HuH-7 (cell line): Measurements from ENCODE around the gene GOLGA7B.

Experiments used
- DNase-seq: peaks from one replicate; pipeline ENCODE4 v3.0.0; 2011; ENCODE audit warnings: low spot score

The GOLGA7B gene

DNA sequence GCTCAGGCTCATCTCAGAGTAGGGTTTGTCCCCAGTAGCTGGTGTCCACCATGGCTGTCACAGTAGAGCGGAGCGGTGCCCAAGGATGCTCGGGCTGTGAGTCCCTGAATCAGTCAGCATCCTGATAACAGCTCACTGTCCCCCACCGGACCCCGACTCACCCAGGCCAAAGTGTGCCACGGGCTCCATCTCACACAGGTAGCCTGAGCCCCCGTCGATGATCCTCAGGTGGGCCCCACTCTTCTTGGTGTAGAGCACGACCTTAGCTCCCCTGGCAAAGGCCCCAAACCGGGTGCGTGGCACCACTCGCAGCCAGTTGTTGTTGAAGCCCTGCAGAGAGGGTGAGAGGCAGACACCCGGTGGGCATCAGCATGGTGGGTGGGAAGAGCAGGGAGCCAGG is 45.4 kb downstream of the GOLGA7B start:
- no peak for DNase-seq

DNA sequence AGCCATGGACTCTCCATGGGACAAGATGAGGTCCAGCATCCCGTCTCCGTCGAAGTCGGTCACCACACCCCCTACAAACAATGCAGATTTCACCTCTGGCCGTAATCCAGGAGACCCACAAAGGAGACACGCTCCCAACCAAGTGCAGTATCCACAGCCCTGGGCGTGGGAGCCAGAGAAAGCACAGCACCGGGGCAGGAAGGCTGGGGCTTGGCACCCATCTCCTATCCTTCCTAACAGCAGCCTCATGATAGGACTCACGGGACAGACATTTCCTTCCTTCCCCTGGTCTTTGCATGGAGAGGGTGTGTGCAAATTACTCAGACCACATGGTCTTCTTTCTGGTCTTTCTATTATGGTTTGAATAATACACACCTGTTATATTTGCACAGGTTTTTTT is 46.3 kb downstream of the GOLGA7B start:
- DNase-seq = no peak

DNA sequence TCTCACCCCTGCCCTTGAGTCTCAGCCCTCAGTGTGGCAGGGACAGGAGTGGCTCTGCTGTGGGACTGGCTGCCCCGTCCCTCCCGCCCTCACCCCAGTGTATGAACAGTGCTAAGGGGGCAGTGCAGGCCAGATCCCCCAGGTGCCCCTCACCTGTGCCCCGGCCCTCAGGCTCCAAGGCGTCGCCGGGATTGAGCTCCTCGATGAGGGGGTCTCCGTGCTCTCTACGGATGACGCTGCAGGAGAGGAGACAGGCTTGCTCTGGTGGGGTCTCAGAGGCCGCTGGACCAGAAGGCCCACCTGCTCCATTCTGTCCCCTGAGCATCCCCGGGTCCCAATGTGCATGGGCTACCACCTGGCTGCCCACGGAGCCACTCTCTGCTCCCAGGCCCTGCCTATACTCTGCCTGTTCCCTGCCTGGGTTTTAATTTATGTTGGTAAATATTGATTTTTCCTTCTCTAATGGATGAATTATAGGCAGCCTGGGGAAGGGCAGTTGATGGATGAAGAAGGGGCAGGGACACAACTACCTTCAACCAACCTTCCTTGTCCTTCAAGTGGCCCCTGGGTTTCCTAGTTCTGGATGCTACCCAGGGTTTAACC is 47.2 kb downstream of the GOLGA7B start:
- DNase-seq = no peak

DNA sequence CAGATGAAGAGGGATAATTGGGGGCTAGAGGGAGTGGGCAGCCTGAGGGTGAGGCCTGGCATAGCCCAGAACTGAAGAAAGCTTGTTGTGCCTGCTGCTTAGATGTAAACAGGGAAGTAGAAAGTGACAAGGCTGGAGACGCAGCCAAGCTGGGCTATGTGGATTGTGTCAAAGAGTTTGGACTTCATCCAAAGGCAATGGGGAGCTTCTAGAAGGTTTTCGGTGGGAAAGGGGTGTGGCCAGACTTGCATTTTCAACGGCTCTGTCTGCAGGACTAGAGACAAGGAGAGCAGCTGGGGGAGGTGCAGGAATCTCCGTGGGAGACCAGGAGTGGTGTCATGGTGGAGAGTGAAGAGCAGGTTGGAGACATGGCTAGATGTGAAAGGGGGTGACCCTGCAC is 48.8 kb downstream of the GOLGA7B start:
- DNase-seq = no peak

DNA sequence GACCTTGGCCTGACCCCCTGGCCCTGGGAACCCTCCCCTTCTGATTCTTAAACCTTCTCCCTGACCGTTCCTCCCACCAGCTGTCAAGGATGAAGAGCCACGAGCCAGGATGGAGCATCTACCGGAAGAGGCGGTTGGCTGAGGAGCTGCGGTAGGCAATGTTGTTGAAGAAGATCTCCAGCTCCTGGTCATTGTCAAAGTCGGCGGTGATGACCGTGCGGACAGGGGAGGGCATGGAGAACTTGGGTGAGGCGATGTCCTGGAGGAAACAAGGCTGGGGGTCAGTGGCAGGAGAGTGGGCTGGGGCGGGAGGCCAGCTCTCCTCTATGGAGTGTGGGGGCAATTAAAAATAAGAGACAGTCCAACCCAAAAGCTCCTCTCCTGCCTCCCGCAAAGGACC is 51.7 kb downstream of the GOLGA7B start:
- DNase-seq = no peak

DNA sequence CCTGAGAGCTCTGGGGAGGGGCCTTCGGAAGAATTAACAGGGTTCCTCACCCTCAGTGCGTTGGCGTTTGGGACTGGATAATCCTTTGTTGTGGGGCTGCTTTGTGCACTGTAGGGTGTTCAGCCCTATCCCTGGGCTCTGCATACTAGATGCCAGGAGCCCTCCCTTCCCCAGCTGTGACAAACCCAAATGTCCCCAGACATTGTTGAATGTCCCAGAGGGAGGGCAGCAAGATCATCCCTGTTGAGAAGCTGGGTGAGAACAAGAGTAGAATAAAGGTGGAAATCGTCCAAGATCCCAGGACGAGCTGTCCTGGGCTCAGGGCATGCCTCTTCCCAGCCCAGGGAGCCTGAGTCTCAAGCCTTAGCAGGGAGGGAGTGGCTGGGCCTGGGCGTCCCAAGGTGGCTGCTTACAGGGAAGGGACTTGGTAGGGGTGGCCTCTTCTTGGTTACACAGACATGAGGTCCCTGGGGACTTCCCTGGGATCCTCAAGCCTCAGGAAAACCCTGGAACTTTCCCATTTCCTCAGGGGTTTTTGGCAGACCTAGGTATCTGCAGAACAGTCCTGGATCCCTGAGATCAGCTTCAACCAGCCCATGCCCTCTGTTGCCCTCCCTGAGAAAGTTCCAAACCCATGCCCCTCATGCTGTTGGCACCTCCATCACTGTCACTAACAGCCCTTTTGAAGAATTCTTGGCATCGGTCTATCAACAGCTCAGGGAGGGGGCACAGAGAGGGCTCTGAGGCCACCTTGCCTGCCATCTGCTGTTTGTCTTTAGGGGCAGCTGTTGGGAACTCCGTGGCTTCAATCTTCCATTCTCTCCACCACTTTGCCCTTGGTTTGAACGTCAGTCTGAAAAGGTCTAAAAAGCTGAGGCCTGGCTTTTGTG is 53.7 kb downstream of the GOLGA7B start:
- no peak for DNase-seq

DNA sequence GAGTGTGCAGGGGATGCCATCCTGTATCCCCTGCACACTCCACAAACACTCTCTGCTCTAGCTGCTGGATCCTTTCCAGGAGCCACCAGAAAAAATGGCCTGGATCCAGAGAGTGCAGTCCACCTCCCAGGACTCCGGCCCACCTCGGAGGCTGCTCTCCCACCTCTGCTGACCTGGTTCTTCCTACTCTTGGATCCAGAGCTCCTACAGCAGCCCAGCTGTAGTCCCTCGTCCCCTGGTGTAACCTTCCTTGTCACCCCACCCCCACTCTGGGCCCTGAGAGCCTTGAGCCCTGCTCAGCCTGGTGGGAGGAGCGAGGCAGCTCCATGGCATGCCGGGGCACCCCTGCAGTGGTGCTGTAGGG is 54.4 kb downstream of the GOLGA7B start:
- no peak for DNase-seq

DNA sequence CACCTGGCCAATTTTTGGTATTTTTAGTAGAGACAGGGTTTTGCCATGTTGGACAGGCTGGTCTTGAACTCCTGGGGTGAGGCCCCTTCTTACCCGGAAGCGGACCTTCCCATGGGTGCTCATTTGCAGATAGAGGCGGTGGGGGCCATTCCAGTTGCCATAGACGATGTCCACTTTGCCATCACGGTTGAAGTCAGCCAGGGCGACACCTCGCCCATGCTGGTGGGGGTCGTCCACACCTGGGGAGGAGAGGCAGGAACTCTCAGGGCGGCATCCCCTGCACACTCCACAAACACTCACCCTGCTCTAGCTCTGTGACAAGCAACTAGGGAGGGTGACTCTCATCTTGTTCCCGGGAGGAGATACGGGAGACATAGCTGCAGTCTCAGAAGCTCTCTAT is 54.9 kb downstream of the GOLGA7B start:
- no peak for DNase-seq

DNA sequence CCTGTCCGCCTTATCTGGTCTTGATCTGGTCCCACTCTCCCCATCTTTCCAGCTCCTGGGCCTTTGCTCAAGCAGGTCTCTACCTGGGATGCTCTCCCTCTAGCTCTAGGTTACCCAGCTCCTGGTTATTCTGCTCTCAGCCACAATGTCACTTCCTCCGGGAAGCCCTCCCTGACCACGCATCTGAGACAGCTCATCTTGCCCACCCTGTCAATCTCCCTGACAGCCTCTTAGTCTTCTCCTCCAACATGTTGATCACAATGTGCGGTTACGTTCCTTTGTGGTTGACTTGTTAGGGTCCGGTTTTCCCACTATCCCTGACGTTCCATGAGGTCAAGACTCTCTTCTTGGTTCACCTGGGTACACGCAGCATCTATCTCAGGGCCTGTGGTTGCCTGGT is 55.6 kb downstream of the GOLGA7B start:
- no peak for DNase-seq

DNA sequence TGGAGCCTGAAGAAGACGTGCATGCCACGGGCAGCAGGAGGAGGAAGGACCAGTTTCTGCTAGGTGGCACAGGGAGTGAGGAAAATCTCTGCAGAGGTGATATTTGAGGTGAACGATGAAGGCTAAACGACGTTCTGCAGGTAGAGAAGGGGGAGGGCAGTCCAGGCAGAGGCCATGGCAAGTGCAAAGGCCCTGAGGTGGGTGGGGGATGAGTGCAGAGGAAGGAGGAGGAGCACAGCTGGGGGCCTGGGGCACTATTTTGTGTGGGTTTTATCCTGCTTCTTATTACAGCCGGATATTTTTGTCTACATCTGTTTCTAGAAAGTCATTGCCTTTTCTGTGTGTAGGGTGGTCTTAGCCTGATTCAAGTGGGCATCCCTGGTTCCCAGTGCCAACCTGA is 57.6 kb downstream of the GOLGA7B start:
- no peak for DNase-seq

DNA sequence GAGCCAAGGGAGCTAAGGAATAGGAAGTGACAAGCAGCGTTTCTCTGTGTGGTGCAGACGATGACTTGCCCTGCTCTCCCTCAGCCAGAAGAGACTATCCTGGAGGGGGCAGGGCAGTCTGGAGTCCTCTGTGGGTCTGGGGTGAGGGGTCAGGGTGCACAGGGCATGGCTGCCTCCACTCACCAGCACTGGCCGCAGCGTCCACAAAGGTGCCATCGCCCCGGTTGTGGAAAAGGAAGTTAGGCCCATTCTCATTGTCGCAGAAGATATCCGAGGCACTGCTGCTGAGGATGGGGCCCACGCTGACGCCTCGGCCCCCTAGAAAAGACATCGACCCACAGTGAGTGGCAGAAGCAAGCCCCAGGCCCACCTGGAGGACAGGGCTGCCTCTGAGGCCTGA is 58.2 kb downstream of the GOLGA7B start:
- no peak for DNase-seq

DNA sequence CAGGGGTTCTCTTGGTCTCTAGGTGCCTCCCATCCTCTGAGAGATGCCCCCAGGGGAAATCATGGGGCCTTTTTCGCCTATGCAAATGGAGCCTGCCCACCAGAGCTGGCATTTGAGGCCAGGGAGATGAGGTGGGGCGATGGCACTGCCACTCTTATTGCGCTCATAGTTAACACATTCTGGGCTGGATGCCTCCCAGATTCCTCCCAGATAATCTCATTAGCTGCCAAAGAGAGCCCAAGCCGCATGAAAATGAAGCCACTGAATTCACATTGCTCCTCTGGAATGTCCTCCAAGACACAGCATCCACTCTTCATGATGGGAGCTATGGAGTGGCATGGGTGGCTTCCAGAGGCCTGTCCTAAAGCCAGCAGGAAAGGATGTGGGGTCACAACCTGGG is 61.0 kb downstream of the GOLGA7B start:
- DNase-seq = no peak

DNA sequence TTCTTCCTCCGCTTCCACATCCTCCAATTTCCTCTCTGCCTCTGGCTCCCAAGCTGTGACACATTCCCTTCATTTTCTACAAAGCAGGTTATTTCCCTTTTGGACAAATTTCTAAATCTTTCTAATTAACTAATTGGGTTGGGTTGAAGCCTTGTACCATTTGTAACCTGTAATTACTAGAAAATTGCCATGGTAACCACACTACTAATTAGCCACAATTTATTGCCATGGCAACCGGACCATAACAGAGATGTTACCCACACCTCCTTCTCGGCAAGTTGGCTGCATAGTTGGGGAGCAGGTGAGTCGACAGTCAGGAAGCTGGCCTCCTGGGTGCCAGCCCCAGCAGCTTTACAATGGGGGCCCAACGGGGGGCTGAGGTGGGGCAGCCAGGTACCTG is 61.6 kb downstream of the GOLGA7B start:
- no peak for DNase-seq

DNA sequence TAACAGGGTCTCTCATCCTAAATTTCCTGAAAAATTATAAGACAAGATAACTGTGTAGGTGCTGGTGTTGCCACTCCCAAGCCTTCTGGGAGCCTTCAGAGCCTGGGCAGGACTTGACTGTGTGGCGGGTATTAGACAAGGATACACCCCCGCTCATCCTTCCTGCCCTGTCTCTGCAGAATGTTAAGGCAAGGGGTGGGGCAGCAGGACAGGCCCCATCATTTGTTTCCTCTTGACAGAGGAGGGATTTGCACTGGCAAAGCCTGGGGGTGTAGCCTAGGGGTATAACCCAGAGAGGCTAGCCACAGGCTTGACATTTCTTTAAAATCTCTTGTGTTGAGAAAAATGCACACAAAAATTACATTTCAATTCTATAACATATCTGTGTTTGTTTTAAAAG is 63.5 kb downstream of the GOLGA7B start:
- DNase-seq = no peak

DNA sequence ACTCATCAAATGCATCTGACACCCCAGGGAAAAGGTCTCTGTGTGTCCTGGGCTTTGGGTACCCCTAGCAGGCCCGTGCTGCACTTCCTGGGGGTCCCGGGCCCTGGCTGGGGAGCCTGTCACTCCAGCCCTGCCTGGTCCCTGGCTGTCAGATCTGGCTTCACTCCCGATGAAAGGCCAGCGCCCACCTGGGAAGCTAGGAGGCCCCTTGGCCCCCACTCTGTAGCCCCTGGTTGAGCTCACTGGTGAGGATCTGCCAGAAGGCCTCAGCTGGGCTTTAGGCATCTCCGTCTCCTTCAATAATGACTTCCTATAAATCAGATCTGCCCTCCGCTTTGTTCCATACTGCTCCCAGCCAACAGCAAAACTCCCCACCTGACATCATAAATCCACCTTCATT is 64.0 kb downstream of the GOLGA7B start:
- no peak for DNase-seq

DNA sequence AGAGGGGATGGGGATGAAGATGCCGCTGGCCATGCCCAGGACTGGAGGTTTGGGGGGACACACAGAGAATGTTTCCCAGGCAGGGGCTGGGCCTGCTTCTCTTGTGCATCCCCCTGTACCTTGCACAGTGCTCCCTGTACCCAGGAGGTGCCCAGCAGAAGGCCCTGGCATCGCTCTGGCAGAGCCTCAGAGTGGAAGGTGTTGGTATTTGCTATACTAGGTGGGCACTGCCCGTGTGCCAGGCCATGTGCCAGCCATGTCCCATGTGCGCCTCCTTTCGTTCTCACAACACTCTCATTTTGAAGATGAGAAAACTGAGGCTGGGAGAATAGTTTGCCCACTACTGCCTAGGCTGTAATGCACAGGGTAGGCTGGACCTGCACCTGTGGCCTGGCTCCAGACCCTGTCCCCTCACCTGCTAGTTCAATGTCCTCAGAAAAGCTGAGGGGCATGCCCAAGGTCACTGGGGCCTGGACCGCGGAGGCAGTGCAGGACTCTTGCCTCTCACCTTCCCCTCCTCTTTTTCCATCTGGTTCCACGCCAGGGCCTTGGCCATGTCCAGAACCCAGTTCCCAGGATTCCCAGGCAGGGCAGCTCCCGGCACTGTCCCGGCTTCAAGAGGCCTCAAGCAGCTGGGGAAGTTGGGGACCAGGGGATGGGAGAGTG is 64.7 kb downstream of the GOLGA7B start:
- no peak for DNase-seq

DNA sequence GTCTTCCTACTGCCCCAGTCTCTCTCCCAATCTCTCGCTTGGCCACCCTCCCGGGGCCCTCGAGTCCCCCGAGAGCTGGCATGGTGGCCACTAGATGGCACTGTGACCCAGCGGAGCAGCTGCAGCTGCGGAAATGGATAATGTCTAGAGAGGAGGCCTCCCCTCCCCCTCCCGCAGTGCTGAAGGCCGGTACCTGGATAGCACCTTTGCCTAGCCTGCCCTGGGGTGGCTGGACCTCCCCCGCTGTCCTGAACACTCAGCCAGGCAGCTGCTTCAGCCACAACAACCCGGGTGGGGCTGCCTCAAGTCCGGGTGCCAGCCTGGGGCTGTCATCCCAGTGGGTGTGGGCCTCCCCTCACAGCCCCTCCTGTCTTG is 65.2 kb downstream of the GOLGA7B start:
- peak; percentile 79 for DNase-seq

DNA sequence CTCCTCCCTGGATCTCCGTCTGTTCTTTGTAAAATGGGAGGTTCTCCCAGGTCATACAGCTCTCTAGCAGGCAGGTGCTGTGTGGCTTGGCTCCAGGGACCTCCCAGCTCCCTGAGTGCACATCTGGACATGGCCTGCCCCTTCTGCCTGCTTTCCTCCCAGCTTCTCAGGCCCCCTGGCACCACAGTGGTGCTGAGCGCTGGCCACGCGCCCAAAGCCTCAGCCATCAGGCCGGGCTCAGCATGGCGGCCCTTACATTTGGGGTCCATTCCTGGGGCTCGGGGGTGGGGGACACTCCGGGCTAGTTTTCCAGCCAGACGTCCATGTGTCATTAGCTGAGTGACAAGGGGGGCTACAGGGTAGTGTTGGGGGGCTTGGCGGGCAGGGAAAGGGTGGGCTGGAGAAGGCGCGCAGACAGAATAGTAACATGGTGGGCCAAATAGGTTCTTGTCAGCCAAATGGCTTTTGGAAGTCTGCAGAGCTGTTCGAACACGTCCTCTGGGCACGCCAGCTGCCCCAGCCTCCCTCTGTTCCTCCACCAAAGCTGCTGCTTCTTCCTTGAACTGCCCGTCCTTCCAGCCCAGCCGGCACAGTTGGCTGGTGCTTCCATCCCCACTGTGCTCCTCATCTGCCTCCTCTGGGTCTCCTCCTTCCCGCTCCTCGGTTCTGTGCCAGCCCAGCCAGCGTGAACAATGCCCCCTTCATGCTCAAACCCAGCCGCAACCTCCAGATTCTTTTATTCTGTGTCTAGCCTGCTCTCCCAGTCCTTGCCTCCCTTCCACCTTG is 65.9 kb downstream of the GOLGA7B start:
- no peak for DNase-seq

DNA sequence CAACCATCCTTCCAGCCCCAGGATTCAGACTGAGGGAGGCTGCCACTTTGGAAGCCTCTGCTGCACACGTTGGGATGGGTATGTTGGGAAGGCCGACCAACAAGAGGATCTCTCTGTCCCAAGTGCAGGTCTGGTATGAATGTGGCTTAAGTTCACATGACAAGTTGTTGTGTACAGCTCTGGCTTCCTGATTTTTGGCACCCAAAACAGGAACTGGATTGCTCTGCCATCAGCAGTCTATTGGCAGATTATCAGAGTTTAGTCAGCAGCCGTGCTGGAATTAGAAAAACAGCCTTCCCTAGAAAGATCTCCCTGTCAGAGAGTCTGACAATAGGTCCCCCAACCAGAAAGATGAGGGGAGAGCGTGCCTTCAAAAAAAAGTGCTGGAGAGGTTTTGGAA is 66.9 kb downstream of the GOLGA7B start:
- no peak for DNase-seq

DNA sequence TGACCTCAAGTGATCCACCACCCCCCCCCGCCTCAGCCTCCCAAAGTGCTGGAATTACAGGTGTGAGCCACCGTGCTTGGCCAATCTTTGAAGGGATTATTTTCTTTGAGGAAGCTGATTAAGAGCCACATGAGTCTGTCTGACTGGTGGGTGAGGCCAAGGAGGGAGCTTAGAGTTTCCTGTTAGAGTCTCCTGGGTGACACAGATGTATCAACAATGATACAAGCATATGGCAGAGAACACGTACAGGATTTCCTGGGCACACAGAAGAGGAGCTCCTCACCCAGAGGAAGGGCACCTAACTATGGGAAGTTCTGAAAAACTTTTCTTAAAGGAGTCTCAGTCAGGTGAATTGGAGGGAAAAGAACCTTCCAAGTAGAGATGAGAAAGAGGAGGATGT is 69.4 kb downstream of the GOLGA7B start:
- DNase-seq = no peak

DNA sequence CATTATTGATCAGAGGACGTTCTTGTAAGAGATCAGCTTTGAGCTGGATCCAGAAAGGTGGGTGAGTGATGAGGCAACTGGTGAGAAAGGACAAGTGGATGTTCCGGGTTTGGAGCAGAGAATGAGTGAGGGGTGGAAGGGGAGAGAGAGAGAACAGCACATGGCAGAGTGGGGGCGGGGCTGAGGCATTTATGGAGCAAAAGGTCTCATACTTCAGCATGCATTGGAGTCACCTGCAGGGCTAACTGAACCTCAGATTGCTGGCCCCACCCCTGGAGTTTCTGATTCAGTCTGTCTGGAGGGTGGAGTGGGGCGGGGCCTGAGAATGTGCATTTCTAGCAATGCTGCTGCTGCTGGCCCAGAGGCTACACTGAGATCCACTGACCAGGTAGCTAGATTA is 71.2 kb downstream of the GOLGA7B start:
- DNase-seq = no peak
